GM11168 (cell line): Measurements from ENCODE around the gene TTC13.

Experiments
- in situ Hi-C: fragments of 300-500 bp; cut with MboI; formaldehyde crosslinking; loops from one replicate; pipeline ENCODE4 v1.12.0; 2022; ENCODE audit warnings: low sequenced_read_pairs; ENCODE audit not compliant: unreplicated experiment

Gene TTC13

GRCh38 chr1:230957580-230957989 is 21.1 kb downstream of the TTC13 start:
- in situ Hi-C loops, result no loop called here

- in situ Hi-C loops, result no loop called here
Observed at GRCh38 chr1:230950404-230950803, 28.3 kb downstream of the TTC13 start.

- in situ Hi-C loops, result no loop called here
Observed at GRCh38 chr1:230948903-230949302, 29.8 kb downstream of the TTC13 start.

GRCh38 chr1:230948301-230948700 is 30.4 kb downstream of the TTC13 start:
- in situ Hi-C loops, result no loop called here

- in situ Hi-C loops, result no loop called here
Observed at GRCh38 chr1:230943048-230943593, 35.5 kb downstream of the TTC13 start.

GRCh38 chr1:230940848-230941247 is 37.8 kb downstream of the TTC13 start:
- in situ Hi-C loops, result no loop called here

- in situ Hi-C loops, result no loop called here
Observed at GRCh38 chr1:230939806-230940489, 38.7 kb downstream of the TTC13 start.

GRCh38 chr1:230938924-230939368 is 39.7 kb downstream of the TTC13 start:
- in situ Hi-C loops, result no loop called here

GRCh38 chr1:230937371-230937770 is 41.3 kb downstream of the TTC13 start:
- in situ Hi-C loops, result no loop called here

- in situ Hi-C loops, result no loop called here
Observed at GRCh38 chr1:230936475-230936874, 42.2 kb downstream of the TTC13 start.

GRCh38 chr1:230935852-230936251 is 42.8 kb downstream of the TTC13 start:
- in situ Hi-C loops, result no loop called here

GRCh38 chr1:230930986-230931385 is 47.7 kb downstream of the TTC13 start:
- in situ Hi-C loops, result no loop called here

- in situ Hi-C loops, result no loop called here
Observed at GRCh38 chr1:230926182-230926581, 52.5 kb downstream of the TTC13 start.

GRCh38 chr1:230925608-230926007 is 53.1 kb downstream of the TTC13 start:
- in situ Hi-C loops, result no loop called here

GRCh38 chr1:230923176-230923575 is 55.5 kb downstream of the TTC13 start:
- in situ Hi-C loops, result loop anchor here (25.0 kb wide), 1 partner anchor 289 kb away; no protein-coding TSS in a partner anchor

GRCh38 chr1:230922620-230923019 is 56.0 kb downstream of the TTC13 start:
- in situ Hi-C loops, result loop anchor here (25.0 kb wide), 1 partner anchor 290 kb away; no protein-coding TSS in a partner anchor

- in situ Hi-C loops, result loop anchor here (25.0 kb wide), 1 partner anchor 293 kb away; no protein-coding TSS in a partner anchor
Observed at GRCh38 chr1:230919207-230919606, 59.5 kb downstream of the TTC13 start.

GRCh38 chr1:230917284-230918135 is 61.2 kb downstream of the TTC13 start:
- in situ Hi-C loops, result loop anchor here (25.0 kb wide), 1 partner anchor 295 kb away; no protein-coding TSS in a partner anchor

- in situ Hi-C loops, result loop anchor here (25.0 kb wide), 1 partner anchor 296 kb away; no protein-coding TSS in a partner anchor
Observed at GRCh38 chr1:230916587-230917283, 61.9 kb downstream of the TTC13 start.

- in situ Hi-C loops, result loop anchor here (25.0 kb wide), 1 partner anchor 297 kb away; no protein-coding TSS in a partner anchor
Observed at GRCh38 chr1:230915078-230915477, 63.6 kb downstream of the TTC13 start.
